ENCODE data around the gene PDE8B. TPM values are rescaled to one million over a fixed set of nuclear protein-coding genes. Genes with fewer than 3 reads are reported as not detected.

PDE8B gene
- total and polyA plus RNA-seq, 2 donors (not counting 1 experiment from before 2014, with no cell fraction given), result 0.07 TPM; not detected in 1

DNA sequence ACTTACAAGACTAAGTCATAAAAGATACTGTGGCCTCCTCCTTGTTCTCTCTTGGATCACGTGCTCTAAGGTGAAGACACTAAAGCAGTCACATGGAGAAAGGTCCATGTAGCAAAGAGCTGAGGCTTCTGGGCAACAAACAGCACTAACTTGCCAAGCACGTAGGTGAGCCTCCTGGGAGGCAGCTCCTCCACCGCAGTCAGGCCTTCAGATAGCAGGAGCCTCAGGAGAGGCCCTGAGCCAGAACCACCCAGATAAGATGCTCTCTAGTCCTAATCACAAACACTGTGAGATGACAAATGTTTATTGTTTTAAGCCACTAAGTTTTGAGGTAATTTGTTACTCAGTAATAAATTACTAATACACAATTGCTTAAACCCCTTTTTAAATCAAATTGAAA is 243.6 kb downstream of the PDE8B start:
- CTCF ChIA-PET, result no interaction called here
- 100% methylated on average over 2 of the region's 3 CpGs for WGBS (ENCODE audit: insufficient coverage)
- Histone ChIP-seq H3K4me1 (ENCODE audit: control insufficient read depth in 2 of 2, insufficient read depth in 2 of 2, low read length in 2 of 2) (no peaks in the 10 kb centered on the region), H3K9ac (ENCODE audit: low read length) (no peak overlapping the region), H3K4me3 (ENCODE audit: control extremely low read depth in 1 of 5, extremely low read depth in 1 of 5, insufficient read depth in 1 of 5, low read depth in 2 of 5, low read length in 4 of 5) (no peak overlapping the region), H4K20me1 (ENCODE audit: control insufficient read depth, insufficient read depth, low read length, poor library complexity, severe bottlenecking) (no peaks in the 10 kb centered on the region), H2AFZ (ENCODE audit: insufficient read depth, low read depth, low read length, poor library complexity, severe bottlenecking) (no peak overlapping the region), H3K4me2 (replicated peaks; ENCODE audit: low read depth, low read length, poor library complexity, severe bottlenecking) (no peak overlapping the region), H3K36me3 (replicated peaks in 1 of 2; ENCODE audit: control extremely low read depth in 1 of 2, control insufficient read depth in 1 of 2, extremely low read depth in 1 of 2, insufficient read depth in 2 of 2, low read length in 1 of 2) (peaks cover 9 to 14% of the 10 kb centered on the region in 2 experiments), H3K9me3 (ENCODE audit: control extremely low read depth in 1 of 3, control insufficient read depth in 2 of 3, insufficient read depth in 1 of 3, low read length in 2 of 3) (no peaks in the 10 kb centered on the region), H3K79me2 (ENCODE audit: control insufficient read depth, insufficient read depth, low read length) (no peaks in the 10 kb centered on the region), H3K27ac (ENCODE audit: low read length in 2 of 2) (no peak overlapping the region), H3K27me3 (replicated peaks in 1 of 4; ENCODE audit: control extremely low read depth in 1 of 4, control insufficient read depth in 3 of 4, insufficient read depth in 4 of 4, low read length in 3 of 4) (no peaks in the 10 kb centered on the region)
- Mint-ChIP-seq H3K27me3 (no peaks in the 10 kb centered on the region), H3K4me3 (no peak overlapping the region), H3K9me3 (ENCODE audit: insufficient read depth) (no peaks in the 10 kb centered on the region), H3K4me1 (no peaks in the 10 kb centered on the region), H3K27ac (no peak overlapping the region)
- intact Hi-C loops (cut with micrococcal nuclease), result no loop called here
- ATAC-seq (ENCODE audit: low read depth), result no peak
- POLR2A ChIA-PET, result no interaction called here
- no peak for DNase-seq
- no peak for TF ChIP-seq CTCF (IDR thresholded peaks at IDR 0.05)
- no peak for TF ChIP-seq EZH2 (IDR thresholded peaks at IDR 0.05; ENCODE audit: borderline replicate concordance, insufficient read depth, low read depth, low read length, poor library complexity, severe bottlenecking)

DNA sequence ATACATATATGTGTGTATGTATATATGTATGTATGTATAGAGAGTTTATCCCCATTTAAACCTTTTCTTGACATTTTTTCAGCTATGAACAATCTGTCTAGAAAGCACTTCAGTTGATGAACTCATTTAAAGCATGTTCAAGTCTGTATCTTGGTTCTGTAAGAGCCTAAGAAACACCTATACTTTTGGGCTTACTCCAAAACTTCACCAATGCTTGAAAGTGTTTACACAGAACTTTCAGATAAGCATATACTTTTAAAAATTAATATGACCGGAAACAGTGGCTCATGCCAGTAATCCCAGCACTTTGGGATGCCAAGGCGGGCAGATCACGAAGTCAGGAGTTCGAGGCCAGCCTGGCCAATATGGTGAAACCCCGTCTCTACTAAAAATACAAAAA is 250.8 kb downstream of the PDE8B start:
- DNase-seq (no peak), ATAC-seq (ENCODE audit: low read depth) (no peak)
- no peak overlapping the region for H3K27ac ChIP-seq (ENCODE audit: low read length in 2 of 2)
- no peaks in the 10 kb centered on the region for H3K27me3 ChIP-seq (replicated peaks in 1 of 4; ENCODE audit: control extremely low read depth in 1 of 4, control insufficient read depth in 3 of 4, insufficient read depth in 4 of 4, low read length in 3 of 4)
- no peaks in the 10 kb centered on the region for H3K79me2 ChIP-seq (ENCODE audit: control insufficient read depth, insufficient read depth, low read length)
- no peaks in the 10 kb centered on the region for H3K27me3 Mint-ChIP-seq
- H4K20me1 ChIP-seq (ENCODE audit: control insufficient read depth, insufficient read depth, low read length, poor library complexity, severe bottlenecking), result no peaks in the 10 kb centered on the region
- intact Hi-C loops (cut with micrococcal nuclease), result no loop called here
- 100% methylated on average over 3 of the region's 5 CpGs for WGBS (ENCODE audit: insufficient coverage)
- H3K4me1 ChIP-seq (ENCODE audit: control insufficient read depth in 2 of 2, insufficient read depth in 2 of 2, low read length in 2 of 2), result no peaks in the 10 kb centered on the region
- H3K4me2 ChIP-seq (replicated peaks; ENCODE audit: low read depth, low read length, poor library complexity, severe bottlenecking), result no peak overlapping the region
- no peak overlapping the region for H3K9ac ChIP-seq (ENCODE audit: low read length)
- no peaks in the 10 kb centered on the region for H3K9me3 ChIP-seq (ENCODE audit: control extremely low read depth in 1 of 3, control insufficient read depth in 2 of 3, insufficient read depth in 1 of 3, low read length in 2 of 3)
- CTCF ChIA-PET, result interaction anchor here (1.3 kb wide), 1 partner anchor 31 kb away, joined by 4 read pairs; the partner anchor contains the start of gene WDR41
- TF ChIP-seq CTCF (IDR thresholded peaks at IDR 0.05) (no peak), EZH2 (IDR thresholded peaks at IDR 0.05; ENCODE audit: borderline replicate concordance, insufficient read depth, low read depth, low read length, poor library complexity, severe bottlenecking) (no peak)
- no peak overlapping the region for H3K27ac Mint-ChIP-seq
- no peak overlapping the region for H2AFZ ChIP-seq (ENCODE audit: insufficient read depth, low read depth, low read length, poor library complexity, severe bottlenecking)
- no peaks in the 10 kb centered on the region for H3K9me3 Mint-ChIP-seq (ENCODE audit: insufficient read depth)
- no peak overlapping the region for H3K4me3 ChIP-seq (ENCODE audit: control extremely low read depth in 1 of 5, extremely low read depth in 1 of 5, insufficient read depth in 1 of 5, low read depth in 2 of 5, low read length in 4 of 5)
- H3K4me1 Mint-ChIP-seq, result peaks cover 15% of the 10 kb centered on the region
- no peak overlapping the region for H3K4me3 Mint-ChIP-seq
- POLR2A ChIA-PET, result no interaction called here
- H3K36me3 ChIP-seq (replicated peaks in 1 of 2; ENCODE audit: control extremely low read depth in 1 of 2, control insufficient read depth in 1 of 2, extremely low read depth in 1 of 2, insufficient read depth in 2 of 2, low read length in 1 of 2), result peaks cover 0 to 2% of the 10 kb centered on the region in 2 experiments
